Kidney (tissue), 14 donors: ENCODE data around the gene EZR. TPM values are rescaled to one million over a fixed set of nuclear protein-coding genes. Genes with fewer than 3 reads are reported as not detected.
"Not testable (repeated sequence)": the region's sequence is repeated elsewhere in the genome, so short reads cannot be mapped to it uniquely, and the experiment has no call there.

Experiments
- DNase-seq, 5 donors: peaks; one replicate each; pipeline ENCODE4 v3.0.0-alpha.2; 2013 to 2020
- FAIRE-seq: peaks from 2 replicates; lab custom pipeline; 2012; peaks lifted over from hg19 to GRCh38; lab: Jason Lieb, UNC
- H3K27ac ChIP-seq, 2 donors: one replicate each; pipeline ENCODE4 v1.7.0; 2013; ENCODE audit warnings: low read depth in 2 of 2, low read length in 2 of 2, inconsistent platforms in 1 of 2
- H3K27me3 ChIP-seq: one replicate; pipeline ENCODE4 v1.7.1; 2013; ENCODE audit warnings: low read length, inconsistent platforms; ENCODE audit not compliant: control insufficient read depth, insufficient read depth
- H3K36me3 ChIP-seq, 3 donors: one replicate each; pipeline versions ENCODE4 v1.7.0 to v1.7.1; 2013; ENCODE audit warnings: low read length in 3 of 3, control low read depth in 1 of 3, inconsistent platforms in 1 of 3; ENCODE audit not compliant: insufficient read depth in 3 of 3, control insufficient read depth in 2 of 3
- H3K4me1 ChIP-seq, 3 donors: one replicate each; pipeline versions ENCODE4 v1.7.0 to v1.7.1; 2013; ENCODE audit warnings: low read length in 3 of 3, inconsistent platforms in 1 of 3, low read depth in 1 of 3; ENCODE audit not compliant: control insufficient read depth in 2 of 3, insufficient read depth in 2 of 3
- H3K4me3 ChIP-seq, 3 donors: one replicate each; pipeline versions ENCODE4 v1.7.0 to v1.8.1; 2013; ENCODE audit warnings: low read length in 3 of 3, control low read depth in 1 of 3, inconsistent platforms in 1 of 3
- H3K9ac ChIP-seq, 3 donors: one replicate each; pipeline versions ENCODE4 v1.7.0 to v1.7.1; 2013; ENCODE audit warnings: low read length in 3 of 3, control low read depth in 1 of 3, inconsistent platforms in 1 of 3
- H3K9me3 ChIP-seq, 3 donors: one replicate each; pipeline versions ENCODE4 v1.7.0 to v1.7.1; 2013; ENCODE audit warnings: low read length in 3 of 3, control low read depth in 1 of 3, inconsistent platforms in 1 of 3; ENCODE audit not compliant: control insufficient read depth in 2 of 3, insufficient read depth in 1 of 3
- intact Hi-C: fragments of 100-400 bp; cut with DNase I; formaldehyde crosslinking; loops from one replicate; pipeline ENCODE4 v1.11.1; 2022
- polyA plus RNA-seq: library from polyadenylated mRNA; stranded (reverse); fragments of 350-450 nt; fragmentation: Illumina TruSeq; extraction: RNeasy Lipid Tissue Mini Kit (QIAGEN cat#74804); gene quantifications from one replicate; pipeline ENCODE4 v1.2.3, GENCODE V29; 2014; ENCODE audit warnings: low read depth, low replicate concordance; ENCODE audit not compliant: insufficient read depth
- total RNA-seq: library from RNA; stranded (reverse); fragmentation: NEBNext Ultra II Directional; extraction: Animal tissue kit (Norgen Biotek cat#: 25700); gene quantifications from one replicate; pipeline ENCODE4 v1.2.1, GENCODE V29; 2021
- TF ChIP-seq, protein P1 (sequence below): IDR thresholded peaks from 3 replicates; pipeline ENCODE4 v1.5.1; 2012; ENCODE audit warnings: mild to moderate bottlenecking, moderate library complexity, borderline replicate concordance; ENCODE audit not compliant: insufficient read depth; ENCODE audit errors: extremely low read depth
- donor health status: control.
- donor health status: control.
- donor health status: control.
- donor health status: control.
- donor health status: control.
- donor health status: DM: yes; HTN: yes; CAD: no.
- donor health status: Normal renal cell carcinoma (clear cell type).

EZR gene
- total and polyA plus RNA-seq, 2 donors from 2014 or later, result 154 to 636 TPM

DNA sequence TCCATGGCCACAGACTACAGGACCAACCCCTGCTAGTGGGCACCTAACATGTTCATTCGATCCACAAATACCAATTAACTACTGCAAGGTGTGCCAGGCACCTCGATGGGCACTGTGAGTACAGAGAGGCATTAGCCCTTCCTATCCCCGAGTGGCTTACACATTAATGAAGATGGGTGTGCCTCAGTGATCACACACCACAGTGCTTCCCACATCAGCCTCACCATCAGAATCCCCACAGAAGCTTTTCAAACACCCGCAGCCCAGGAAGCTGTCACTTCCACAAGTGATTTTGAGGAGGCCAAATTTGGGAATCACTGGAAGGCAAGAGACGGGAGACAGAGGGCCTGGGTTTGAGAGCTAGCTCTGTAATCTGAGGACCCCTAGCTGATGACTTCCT, 23.7 kb downstream of the EZR start:
- peaks cover 12 to 45% (median 21%) of the 10 kb centered on the region in 3 donors for H3K4me1 ChIP-seq
- DNase-seq (no peak), FAIRE-seq (no peak)
- H3K27me3 ChIP-seq, result no peaks in the 10 kb centered on the region
- H3K4me3 ChIP-seq, result no peak overlapping the region
- H3K27ac ChIP-seq, result no peak overlapping the region
- no peak overlapping the region for H3K9ac ChIP-seq
- H3K9me3 ChIP-seq, result no peaks in the 10 kb centered on the region
- intact Hi-C loops, result no loop called here
- TF ChIP-seq, protein P1, sequence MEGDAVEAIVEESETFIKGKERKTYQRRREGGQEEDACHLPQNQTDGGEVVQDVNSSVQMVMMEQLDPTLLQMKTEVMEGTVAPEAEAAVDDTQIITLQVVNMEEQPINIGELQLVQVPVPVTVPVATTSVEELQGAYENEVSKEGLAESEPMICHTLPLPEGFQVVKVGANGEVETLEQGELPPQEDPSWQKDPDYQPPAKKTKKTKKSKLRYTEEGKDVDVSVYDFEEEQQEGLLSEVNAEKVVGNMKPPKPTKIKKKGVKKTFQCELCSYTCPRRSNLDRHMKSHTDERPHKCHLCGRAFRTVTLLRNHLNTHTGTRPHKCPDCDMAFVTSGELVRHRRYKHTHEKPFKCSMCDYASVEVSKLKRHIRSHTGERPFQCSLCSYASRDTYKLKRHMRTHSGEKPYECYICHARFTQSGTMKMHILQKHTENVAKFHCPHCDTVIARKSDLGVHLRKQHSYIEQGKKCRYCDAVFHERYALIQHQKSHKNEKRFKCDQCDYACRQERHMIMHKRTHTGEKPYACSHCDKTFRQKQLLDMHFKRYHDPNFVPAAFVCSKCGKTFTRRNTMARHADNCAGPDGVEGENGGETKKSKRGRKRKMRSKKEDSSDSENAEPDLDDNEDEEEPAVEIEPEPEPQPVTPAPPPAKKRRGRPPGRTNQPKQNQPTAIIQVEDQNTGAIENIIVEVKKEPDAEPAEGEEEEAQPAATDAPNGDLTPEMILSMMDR, result no peak
- H3K36me3 ChIP-seq, result no peaks in the 10 kb centered on the region

DNA sequence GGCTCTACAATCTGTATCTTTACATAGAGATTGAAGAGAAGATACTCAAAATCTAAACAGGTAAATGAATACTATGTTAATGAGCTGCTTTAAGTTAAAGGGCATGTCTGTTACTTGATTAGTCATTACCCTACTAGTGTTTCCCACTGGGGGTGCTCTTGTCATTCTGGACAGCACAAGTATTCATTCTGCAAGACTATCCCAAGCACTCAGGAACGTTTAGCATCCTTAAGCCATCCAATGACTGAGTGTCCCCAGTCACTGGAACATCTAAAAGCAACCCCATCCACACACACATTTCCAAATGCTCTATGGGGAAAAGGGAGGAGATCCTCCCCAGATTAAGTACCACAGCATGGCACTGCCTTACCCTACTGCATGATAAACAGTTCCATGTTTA, 25.7 kb downstream of the EZR start:
- DNase-seq (no peak), FAIRE-seq (no peak)
- no peak overlapping the region for H3K27ac ChIP-seq
- H3K27me3 ChIP-seq, result no peaks in the 10 kb centered on the region
- intact Hi-C loops, result no loop called here
- no peak overlapping the region for H3K4me3 ChIP-seq
- TF ChIP-seq, protein P1, result peak; percentile 34
- H3K9ac ChIP-seq, result no peak overlapping the region
- peaks cover 4 to 30% (median 19%) of the 10 kb centered on the region in 3 donors for H3K4me1 ChIP-seq
- H3K36me3 ChIP-seq, result peaks cover 0 to 5% (median under 1%) of the 10 kb centered on the region in 3 donors
- H3K9me3 ChIP-seq, result no peaks in the 10 kb centered on the region

DNA sequence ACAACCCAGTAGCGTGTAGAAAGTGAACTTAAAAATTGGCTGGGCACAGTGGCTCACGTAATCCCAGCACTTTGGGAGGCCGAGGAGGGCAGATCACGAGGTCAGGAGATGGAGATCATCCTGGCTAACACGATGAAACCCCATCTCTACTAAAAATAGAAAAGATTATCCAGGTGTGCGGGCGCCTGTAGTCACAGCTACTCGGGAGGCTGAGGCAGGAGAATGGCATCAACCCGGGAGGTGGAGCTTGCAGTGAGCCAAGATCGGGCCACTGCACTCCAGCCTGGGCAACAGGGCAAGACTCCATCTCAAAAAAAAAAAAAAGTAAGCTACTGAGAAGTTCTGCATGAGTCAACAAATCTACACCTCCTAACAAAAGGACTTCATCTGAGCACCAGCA, 26.7 kb downstream of the EZR start:
- H3K4me1 ChIP-seq, result peaks cover 0 to 22% (median 22%) of the 10 kb centered on the region in 3 donors

DNA sequence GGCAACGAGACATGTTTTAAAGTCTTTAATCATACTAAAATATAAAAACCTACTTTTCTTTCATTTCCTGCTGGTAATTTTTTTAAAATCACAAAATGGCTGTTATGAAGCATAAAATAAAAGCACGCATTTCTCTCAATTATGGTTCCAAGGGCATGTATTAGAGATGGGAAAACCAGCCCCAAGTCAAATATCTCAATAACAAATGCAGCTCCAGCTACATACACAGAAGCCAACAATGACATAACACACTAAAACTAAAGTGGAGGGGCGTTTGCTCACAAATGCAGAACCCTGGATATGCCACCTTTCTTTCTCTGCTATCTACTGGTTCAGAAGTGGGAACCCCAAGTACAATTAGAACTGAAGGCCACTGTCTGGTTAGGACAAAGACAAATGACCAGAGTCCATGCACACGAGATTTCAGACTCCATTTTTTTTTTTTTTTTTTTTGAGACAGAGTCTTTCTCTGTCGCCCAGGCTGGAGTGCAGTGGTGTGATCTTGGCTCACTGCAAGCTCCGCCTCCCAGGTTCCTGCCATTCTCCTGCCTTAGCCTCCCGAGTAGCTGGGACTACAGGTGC, 27.8 kb downstream of the EZR start:
- DNase-seq, result no peak
- no peak for FAIRE-seq
- Histone ChIP-seq H3K9ac (no peak overlapping the region), H3K27me3 (no peaks in the 10 kb centered on the region), H3K4me1 (peaks cover 0 to 25% (median 20%) of the 10 kb centered on the region in 3 donors), H3K9me3 (no peaks in the 10 kb centered on the region), H3K4me3 (no peak overlapping the region), H3K27ac (no peak overlapping the region), H3K36me3 (peaks cover 0 to 19% (median 7%) of the 10 kb centered on the region in 3 donors)
- TF ChIP-seq, protein P1, result no peak
- intact Hi-C loops, result no loop called here

More for the DNA sequence above, 26.7 kb downstream of the EZR start:
- FAIRE-seq, intact Hi-C loops, H3K4me3 ChIP-seq, H3K36me3 ChIP-seq, H3K27ac ChIP-seq, H3K9me3 ChIP-seq, H3K9ac ChIP-seq, DNase-seq, H3K27me3 ChIP-seq: not testable (repeated sequence)
